ENCODE data around the gene ASB16.

Gene ASB16

DNA sequence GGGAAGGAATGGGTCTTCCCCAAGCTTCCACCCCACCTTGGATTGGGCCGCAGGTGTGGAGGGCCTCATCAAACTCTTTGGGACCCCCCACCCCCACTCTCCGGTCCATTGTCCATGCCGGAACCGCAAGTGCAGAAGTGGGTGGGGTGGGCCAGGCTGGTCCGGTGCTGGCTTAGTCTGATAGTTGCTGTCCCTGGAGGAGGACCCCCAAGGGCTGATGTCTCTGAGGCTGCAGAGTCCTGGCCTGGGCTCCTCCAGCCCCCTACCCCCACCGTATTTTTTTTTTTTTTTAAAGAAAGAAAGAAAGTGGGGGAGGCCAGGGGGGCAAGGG, 36.3 kb downstream of the ASB16 start:
- Histone ChIP-seq H3K4me3 (ENCODE audit: insufficient read length, low read depth) (no peak overlapping the region), H3K27me3 (ENCODE audit: insufficient read depth, insufficient read length) (no peaks in the 10 kb centered on the region), H3K9me3 (ENCODE audit: insufficient read depth, low read length) (no peaks in the 10 kb centered on the region), H3K9ac (ENCODE audit: insufficient read length, low read depth) (no peak overlapping the region), H3K4me1 (ENCODE audit: insufficient read depth, insufficient read length) (peaks cover 8% of the 10 kb centered on the region), H3K36me3 (ENCODE audit: insufficient read depth, insufficient read length, low read length) (peaks cover 61% of the 10 kb centered on the region)
- TF ChIP-seq ZNF274 (IDR thresholded peaks at IDR 0.05; ENCODE audit: low read depth, low read length) (no peak), YY1 (IDR thresholded peaks at IDR 0.05; ENCODE audit: insufficient read depth, insufficient read length) (no peak), SUZ12 (IDR thresholded peaks at IDR 0.05; ENCODE audit: extremely low read depth, insufficient read depth, insufficient read length) (no peak)
- DNase-seq (ENCODE audit: low read depth, low spot score): no peak

DNA sequence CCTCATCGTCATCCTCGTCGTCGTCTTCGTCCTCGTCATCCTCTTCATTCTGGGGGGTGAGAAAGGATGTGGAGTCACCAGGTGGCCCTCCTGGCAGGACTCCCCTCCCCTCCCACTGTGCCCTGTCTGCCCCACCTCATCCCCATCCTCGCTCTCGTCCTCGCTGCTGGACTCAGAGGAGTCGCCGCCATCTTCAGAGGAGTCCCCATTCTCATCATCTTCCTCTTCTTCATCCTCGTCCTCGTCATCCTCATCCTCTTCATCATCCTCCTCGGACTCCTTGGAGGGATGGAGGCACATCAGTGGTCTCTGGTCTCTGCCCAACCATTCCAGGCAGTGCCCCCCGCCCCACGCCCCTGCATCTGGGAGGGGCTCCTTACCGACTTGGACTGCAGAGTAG, 36.8 kb downstream of the ASB16 start:
- peaks cover 62% of the 10 kb centered on the region for H3K36me3 ChIP-seq (ENCODE audit: insufficient read depth, insufficient read length, low read length)
- no peak for DNase-seq (ENCODE audit: low read depth, low spot score)
- no peaks in the 10 kb centered on the region for H3K9me3 ChIP-seq (ENCODE audit: insufficient read depth, low read length)
- no peak overlapping the region for H3K9ac ChIP-seq (ENCODE audit: insufficient read length, low read depth)
- H3K4me3 ChIP-seq (ENCODE audit: insufficient read length, low read depth): no peak overlapping the region
- no peaks in the 10 kb centered on the region for H3K27me3 ChIP-seq (ENCODE audit: insufficient read depth, insufficient read length)
- TF ChIP-seq YY1 (IDR thresholded peaks at IDR 0.05; ENCODE audit: insufficient read depth, insufficient read length) (no peak), SUZ12 (IDR thresholded peaks at IDR 0.05; ENCODE audit: extremely low read depth, insufficient read depth, insufficient read length) (no peak), ZNF274 (IDR thresholded peaks at IDR 0.05; ENCODE audit: low read depth, low read length) (no peak)
- H3K4me1 ChIP-seq (ENCODE audit: insufficient read depth, insufficient read length): peaks cover 8% of the 10 kb centered on the region

DNA sequence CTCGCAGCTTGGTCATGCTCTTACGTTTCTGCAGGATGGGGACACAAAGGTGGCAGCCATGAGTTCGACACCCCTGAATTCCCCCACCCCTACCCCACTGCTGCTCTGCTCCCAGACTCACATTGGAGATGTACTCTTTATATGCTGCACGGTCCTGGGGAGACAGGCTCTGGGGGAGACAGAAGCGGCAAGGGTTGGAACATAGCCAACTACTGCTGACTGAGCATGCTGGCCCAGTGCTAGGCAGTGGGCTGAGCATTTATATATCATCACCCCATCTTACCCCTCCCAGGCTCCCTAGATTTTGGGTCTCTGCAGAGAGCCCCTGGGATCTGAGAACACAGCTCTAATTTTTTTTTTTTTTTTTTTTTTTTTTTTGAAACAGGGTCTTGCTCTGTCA, 37.2 kb downstream of the ASB16 start:
- peaks cover 66% of the 10 kb centered on the region for H3K36me3 ChIP-seq (ENCODE audit: insufficient read depth, insufficient read length, low read length)
- no peak for DNase-seq (ENCODE audit: low read depth, low spot score)
- H3K9me3 ChIP-seq (ENCODE audit: insufficient read depth, low read length): no peaks in the 10 kb centered on the region
- no peak overlapping the region for H3K9ac ChIP-seq (ENCODE audit: insufficient read length, low read depth)
- no peak for TF ChIP-seq ZNF274 (IDR thresholded peaks at IDR 0.05; ENCODE audit: low read depth, low read length)
- TF ChIP-seq SUZ12 (IDR thresholded peaks at IDR 0.05; ENCODE audit: extremely low read depth, insufficient read depth, insufficient read length): no peak
- TF ChIP-seq YY1 (IDR thresholded peaks at IDR 0.05; ENCODE audit: insufficient read depth, insufficient read length): no peak
- H3K4me3 ChIP-seq (ENCODE audit: insufficient read length, low read depth): no peak overlapping the region
- no peaks in the 10 kb centered on the region for H3K27me3 ChIP-seq (ENCODE audit: insufficient read depth, insufficient read length)
- H3K4me1 ChIP-seq (ENCODE audit: insufficient read depth, insufficient read length): peaks cover 12% of the 10 kb centered on the region

DNA sequence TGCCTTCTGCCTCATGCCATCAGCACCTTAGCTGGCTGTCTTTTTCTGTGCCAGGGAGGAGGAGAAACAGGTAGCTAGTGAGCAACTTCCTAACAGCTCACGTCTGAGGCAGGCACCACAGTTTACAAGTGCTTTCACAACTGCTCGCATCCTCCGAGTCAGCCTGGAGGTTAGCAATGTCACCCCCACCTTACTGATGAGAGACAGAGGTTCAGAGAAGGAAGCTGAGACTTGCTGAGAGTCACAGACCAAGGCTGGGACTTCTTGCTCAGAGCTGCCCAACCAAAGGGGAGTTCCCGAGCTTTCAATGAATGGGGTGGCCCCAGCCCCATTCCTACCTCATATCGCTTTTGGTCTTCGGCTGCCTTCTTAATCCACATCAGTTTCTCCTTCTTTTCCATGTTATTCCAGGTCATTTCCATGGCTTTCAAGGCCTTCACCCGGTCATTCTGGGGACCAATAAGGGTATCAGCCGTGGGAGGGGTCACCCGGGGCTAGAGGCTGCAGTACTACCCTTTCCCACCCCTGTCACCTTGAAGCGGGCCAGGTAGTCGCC, 39.4 kb downstream of the ASB16 start:
- H3K4me3 ChIP-seq (ENCODE audit: insufficient read length, low read depth): no peak overlapping the region
- peaks cover 12% of the 10 kb centered on the region for H3K4me1 ChIP-seq (ENCODE audit: insufficient read depth, insufficient read length)
- H3K9ac ChIP-seq (ENCODE audit: insufficient read length, low read depth): peak overlapping the region; percentile 38

DNA sequence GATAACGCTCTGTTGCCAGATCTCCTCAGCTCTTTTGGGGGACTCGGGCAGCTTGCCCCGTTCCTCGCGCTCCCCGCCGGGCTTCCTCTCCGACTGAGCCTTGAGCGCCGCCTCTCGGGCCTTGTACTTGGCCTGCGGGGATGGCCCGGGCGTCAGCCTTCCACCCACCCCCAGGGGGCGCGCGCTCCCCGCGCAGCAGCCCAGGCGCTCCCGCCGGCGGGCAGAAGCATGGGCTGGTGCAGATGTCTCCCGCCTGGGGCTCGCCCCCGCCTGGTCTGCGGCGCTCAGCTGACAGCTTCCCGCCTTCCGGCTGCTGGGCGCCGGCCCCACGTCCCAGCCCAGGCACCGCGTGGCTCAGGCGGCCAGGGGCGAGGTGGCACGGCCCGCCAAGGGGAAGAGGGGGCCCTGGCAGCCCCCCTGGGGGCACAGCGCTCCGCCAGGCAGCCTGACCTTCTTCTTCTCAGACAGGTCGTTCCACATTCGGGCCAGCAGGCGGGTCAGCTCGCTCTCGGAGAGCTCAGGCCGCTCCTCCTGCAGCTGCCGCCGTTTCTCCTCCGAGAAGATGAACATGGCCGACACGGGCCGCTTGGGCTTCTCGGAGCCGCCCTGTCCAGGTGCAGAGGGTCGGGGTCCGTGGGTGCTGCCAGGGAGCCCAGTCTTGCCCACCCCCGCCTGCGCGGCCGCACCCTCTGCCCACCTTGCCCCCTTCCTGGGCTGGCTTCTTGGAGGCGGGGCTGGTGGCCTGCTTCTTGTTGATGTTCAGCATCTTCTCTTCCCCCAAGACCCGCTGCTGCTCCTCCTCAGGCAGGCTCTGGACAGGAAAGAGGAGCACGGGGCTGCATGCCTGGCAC, 40.1 kb downstream of the ASB16 start:
- Histone ChIP-seq H3K4me3 (ENCODE audit: insufficient read length, low read depth) (no peak overlapping the region), H3K9me3 (ENCODE audit: insufficient read depth, low read length) (peaks cover 7% of the 10 kb centered on the region; the same call in 1 of the 2 replicates), H3K4me1 (ENCODE audit: insufficient read depth, insufficient read length) (peaks cover 12% of the 10 kb centered on the region), H3K9ac (ENCODE audit: insufficient read length, low read depth) (peak overlapping the region; percentile 59), H3K36me3 (ENCODE audit: insufficient read depth, insufficient read length, low read length) (peaks cover 94% of the 10 kb centered on the region), H3K27me3 (ENCODE audit: insufficient read depth, insufficient read length) (no peaks in the 10 kb centered on the region)
- no peak for TF ChIP-seq YY1 (IDR thresholded peaks at IDR 0.05; ENCODE audit: insufficient read depth, insufficient read length)
- no peak for TF ChIP-seq ZNF274 (IDR thresholded peaks at IDR 0.05; ENCODE audit: low read depth, low read length)
- no peak for TF ChIP-seq SUZ12 (IDR thresholded peaks at IDR 0.05; ENCODE audit: extremely low read depth, insufficient read depth, insufficient read length)
- no peak for DNase-seq (ENCODE audit: low read depth, low spot score)

More for the DNA sequence above, 39.4 kb downstream of the ASB16 start:
- TF ChIP-seq ZNF274 (IDR thresholded peaks at IDR 0.05; ENCODE audit: low read depth, low read length) (no peak), SUZ12 (IDR thresholded peaks at IDR 0.05; ENCODE audit: extremely low read depth, insufficient read depth, insufficient read length) (no peak), YY1 (IDR thresholded peaks at IDR 0.05; ENCODE audit: insufficient read depth, insufficient read length) (no peak)
- no peaks in the 10 kb centered on the region for H3K27me3 ChIP-seq (ENCODE audit: insufficient read depth, insufficient read length)
- no peak for DNase-seq (ENCODE audit: low read depth, low spot score)
- peaks cover 6% of the 10 kb centered on the region; the same call in 1 of the 2 replicates for H3K9me3 ChIP-seq (ENCODE audit: insufficient read depth, low read length)
- peaks cover 87% of the 10 kb centered on the region for H3K36me3 ChIP-seq (ENCODE audit: insufficient read depth, insufficient read length, low read length)

DNA sequence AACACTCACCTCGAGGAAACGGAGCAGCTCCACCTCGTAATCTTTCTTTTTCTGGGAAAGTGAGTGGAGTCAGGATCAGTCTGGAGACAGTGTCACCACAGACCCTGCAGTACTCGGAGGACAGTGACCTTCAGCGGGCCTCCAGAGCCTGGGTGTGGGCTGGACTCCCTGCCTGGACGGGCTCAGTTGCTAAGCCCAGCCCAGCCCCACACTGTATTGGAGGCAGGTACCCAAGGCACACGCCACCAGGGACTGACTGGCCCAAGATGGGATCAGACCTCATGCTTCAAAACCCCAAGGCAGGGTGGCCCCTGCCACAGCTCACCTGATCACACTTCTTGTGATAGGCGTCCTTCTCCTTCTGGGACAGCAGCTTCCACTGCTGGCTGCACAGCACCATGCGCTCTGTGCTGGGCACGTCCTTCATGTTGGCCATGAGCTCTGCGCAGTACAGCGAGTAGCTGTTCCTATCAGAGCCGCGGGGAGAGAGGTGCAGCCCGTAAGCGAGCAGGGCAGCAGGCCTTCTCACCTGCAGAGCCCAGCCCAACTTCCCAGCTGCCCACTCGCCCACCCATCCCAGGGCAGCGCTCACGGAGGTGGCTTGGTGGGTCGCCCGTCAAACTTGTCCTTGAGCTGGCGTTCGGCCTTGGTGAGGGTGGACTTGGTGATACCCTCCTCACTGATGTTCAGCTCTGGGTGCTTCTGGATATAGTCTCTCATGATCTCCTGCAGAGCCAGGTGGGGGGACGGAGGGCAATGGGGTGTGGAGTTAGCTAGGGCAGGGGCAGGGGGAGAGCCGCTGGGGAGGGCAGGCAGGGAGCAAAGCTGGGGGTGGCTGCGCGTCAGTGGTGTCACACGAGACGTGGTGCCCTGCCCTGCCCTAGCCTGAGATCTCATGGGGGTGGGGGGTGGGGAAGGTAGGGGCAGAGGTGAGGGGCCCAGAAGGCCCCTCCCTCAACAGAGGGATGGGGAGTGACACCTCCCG, 41.1 kb downstream of the ASB16 start:
- TF ChIP-seq ZNF274 (IDR thresholded peaks at IDR 0.05; ENCODE audit: low read depth, low read length) (no peak), SUZ12 (IDR thresholded peaks at IDR 0.05; ENCODE audit: extremely low read depth, insufficient read depth, insufficient read length) (no peak), YY1 (IDR thresholded peaks at IDR 0.05; ENCODE audit: insufficient read depth, insufficient read length) (no peak)
- Histone ChIP-seq H3K36me3 (ENCODE audit: insufficient read depth, insufficient read length, low read length) (peaks cover 95% of the 10 kb centered on the region), H3K9ac (ENCODE audit: insufficient read length, low read depth) (peak overlapping the region; percentile 59), H3K9me3 (ENCODE audit: insufficient read depth, low read length) (peaks cover 7% of the 10 kb centered on the region; the same call in 1 of the 2 replicates), H3K4me3 (ENCODE audit: insufficient read length, low read depth) (no peak overlapping the region), H3K4me1 (ENCODE audit: insufficient read depth, insufficient read length) (peaks cover 11% of the 10 kb centered on the region), H3K27me3 (ENCODE audit: insufficient read depth, insufficient read length) (no peaks in the 10 kb centered on the region)
- DNase-seq (ENCODE audit: low read depth, low spot score): no peak

Data from NT2/D1 (cell line).